Retina (tissue), 1 donor: Measurements from ENCODE around the gene ELAVL3.

ENCODE experiments used
- DNase-seq: peaks from one replicate; pipeline ENCODE4 v3.0.0-alpha.2; 2016

The ELAVL3 gene

DNA sequence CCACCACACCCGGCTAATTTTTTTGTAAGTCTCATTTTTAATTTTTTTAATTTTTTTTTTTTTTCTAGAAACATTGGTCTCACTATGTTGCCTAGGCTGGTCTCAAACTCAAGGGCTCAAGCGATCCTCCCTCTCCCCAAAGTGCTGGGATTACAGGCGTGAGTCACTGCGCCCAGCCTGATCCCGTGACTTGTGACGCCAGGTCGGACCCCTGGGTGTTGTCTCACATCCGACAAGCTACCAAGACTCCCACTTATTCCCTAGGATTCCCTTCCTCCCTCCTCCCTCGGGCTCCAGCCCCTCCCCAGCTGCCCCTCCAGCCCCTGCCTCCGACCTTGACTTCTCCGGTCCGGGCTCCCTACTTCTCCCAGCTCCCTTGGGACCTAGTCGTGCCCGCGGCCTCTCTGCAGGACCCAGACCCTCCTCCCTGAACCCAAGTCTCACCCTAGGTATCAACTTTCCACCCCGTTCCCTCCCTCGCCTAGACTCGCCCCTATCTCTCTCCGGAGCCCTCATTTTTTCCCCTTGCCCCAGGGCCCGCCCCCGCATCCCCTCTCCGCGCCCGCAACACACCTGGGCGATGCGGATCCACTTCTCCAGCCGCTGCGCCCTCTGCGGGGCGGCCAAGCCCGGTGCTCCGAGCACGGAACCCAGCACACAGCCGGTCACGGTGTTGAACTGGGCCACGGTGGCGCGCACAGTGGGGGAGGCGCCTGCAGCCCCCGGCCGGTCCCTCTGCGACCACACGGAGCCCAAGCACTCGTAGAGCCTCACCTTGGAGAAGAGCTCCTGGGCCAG lies 74.8 kb downstream of the ELAVL3 start:
- no peak for DNase-seq

DNA sequence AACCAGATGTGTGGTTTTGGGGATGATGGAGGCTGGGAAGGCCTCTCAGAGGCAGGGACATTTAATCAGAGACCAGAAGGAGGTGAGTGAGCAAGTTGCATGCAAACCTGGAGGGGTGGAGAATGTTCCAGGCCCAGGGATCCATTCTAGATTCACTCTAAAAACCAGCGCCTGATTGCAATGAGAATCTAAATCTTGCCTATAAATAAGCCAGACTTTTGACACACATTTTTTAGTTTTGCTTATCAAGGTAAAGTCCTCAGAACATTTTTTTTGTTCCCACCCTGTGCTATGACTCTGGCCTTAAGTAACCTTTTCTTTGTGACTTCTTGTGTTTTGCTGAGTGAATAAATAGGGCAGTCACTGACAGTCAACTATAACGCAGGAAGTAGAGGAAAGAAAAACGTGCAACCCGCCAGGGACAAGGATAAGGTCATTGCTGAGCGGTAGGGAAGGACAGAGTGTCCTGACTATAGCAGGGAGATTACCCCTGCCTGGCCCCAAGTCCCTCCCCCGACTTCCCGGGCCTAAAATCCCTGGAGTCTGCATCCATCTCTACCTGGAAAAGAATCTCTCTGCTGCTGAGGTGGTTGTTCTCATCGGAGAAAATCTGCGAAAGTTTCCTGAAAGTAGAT lies 76.1 kb downstream of the ELAVL3 start:
- no peak for DNase-seq

DNA sequence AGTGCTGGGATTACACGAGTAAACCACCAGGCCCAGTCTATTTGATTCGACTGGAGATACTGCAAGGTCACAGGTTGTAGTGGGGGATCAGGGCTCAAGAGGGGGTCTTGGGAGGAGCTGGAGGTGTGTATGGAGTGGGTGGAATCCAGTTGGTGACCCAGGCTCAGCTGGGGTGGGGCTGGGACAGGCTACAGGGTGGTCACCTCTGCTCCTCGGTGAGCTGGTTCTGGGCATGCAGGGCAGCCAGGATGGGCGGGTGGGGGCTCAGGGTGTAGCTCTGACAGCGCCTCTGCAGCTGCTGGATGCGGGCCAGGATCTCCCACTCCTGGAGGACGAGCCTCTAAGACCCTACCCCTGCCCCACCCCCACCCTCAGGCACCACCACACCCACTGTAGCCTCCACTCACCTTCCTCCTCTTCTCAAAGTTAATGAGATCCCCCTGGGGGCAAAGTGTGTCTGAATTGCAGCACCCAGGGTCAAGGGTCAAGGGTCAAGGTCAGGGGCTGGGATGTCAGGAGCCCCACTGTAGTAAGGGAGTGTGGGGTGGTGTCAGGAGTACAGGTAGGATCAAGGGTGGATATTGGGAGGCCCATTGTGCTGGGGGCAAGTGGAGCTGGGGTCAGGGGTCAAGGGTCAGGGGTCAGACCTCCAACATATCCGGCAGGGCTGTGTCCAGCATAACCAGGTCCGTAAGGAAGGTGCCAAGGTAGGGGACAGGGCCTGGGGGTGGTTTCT lies 78.9 kb downstream of the ELAVL3 start:
- no peak for DNase-seq
